Stomach (tissue), 4 donors: Measurements from ENCODE around the gene PROC.

Experiments used
- CTCF ChIP-seq, 7 experiments: fragments of 450-650 bp in 4 of 7; fragments of 200-600 bp in 3 of 7; sonication (generic) in 3 of 7; IDR thresholded peaks; one replicate each; pipeline ENCODE4 v1.5.1; 2016 to 2019; ENCODE audit warnings: antibody characterized with exemption in 7 of 7, control low read depth in 2 of 7, mild to moderate bottlenecking in 1 of 7
- EP300 ChIP-seq: sonication (generic); formaldehyde crosslinking; IDR thresholded peaks from one replicate; pipeline ENCODE4 v1.6.1; 2017; ENCODE audit warnings: antibody characterized with exemption
- POLR2A ChIP-seq, 4 donors: fragments of 450-650 bp; IDR thresholded peaks; one replicate each; pipeline ENCODE4 v1.6.1; 2016; ENCODE audit warnings: antibody characterized with exemption in 4 of 4, control low read depth in 2 of 4, mild to moderate bottlenecking in 1 of 4, moderate library complexity in 1 of 4

GRCh38 chr2:127418300-127419111 is at the start of gene PROC:
- no peak for TF ChIP-seq POLR2A (IDR thresholded peaks at IDR 0.05)
- no peak for TF ChIP-seq CTCF (IDR thresholded peaks at IDR 0.05)
- TF ChIP-seq EP300: no peak
